Spleen (tissue), 11 donors: ENCODE data around the gene TCEA2. TPM values are rescaled to one million over a fixed set of nuclear protein-coding genes. Genes with fewer than 3 reads are reported as not detected.

Experiments
- DNase-seq: peaks from one replicate; pipeline ENCODE4 v3.0.0-alpha.2; 2020
- H3K27ac ChIP-seq, 8 donors: fragments of 200-600 bp; sonication (generic) in 7 of 8; 1 replicate in 4 of 8; 2 replicates in 4 of 8; pipeline versions ENCODE4 v1.5.0 to v1.8.0; 2016 to 2021; ENCODE audit warnings: inconsistent platforms in 4 of 8, mild to moderate bottlenecking in 4 of 8, moderate library complexity in 1 of 8
- H3K27me3 ChIP-seq, 7 donors: fragments of 200-600 bp; sonication (generic) in 6 of 7; replicated peaks in 1 of 7; 1 replicate in 4 of 7; 2 replicates in 3 of 7; pipeline versions ENCODE4 v1.5.0 to v1.8.0; 2016 to 2021; ENCODE audit warnings: inconsistent platforms in 3 of 7, mild to moderate bottlenecking in 1 of 7
- H3K36me3 ChIP-seq, 6 donors: fragments of 200-600 bp; sonication (generic) in 5 of 6; 1 replicate in 4 of 6; 2 replicates in 2 of 6; pipeline versions ENCODE4 v1.5.0 to v1.8.0; 2016 to 2021; ENCODE audit warnings: inconsistent platforms in 2 of 6
- H3K4me1 ChIP-seq, 6 donors: fragments of 200-600 bp; sonication (generic) in 5 of 6; 1 replicate in 3 of 6; 2 replicates in 3 of 6; pipeline versions ENCODE4 v1.5.0 to v1.8.0; 2016 to 2021; ENCODE audit warnings: inconsistent platforms in 3 of 6
- H3K4me3 ChIP-seq, 8 donors: fragments of 200-600 bp; sonication (generic) in 7 of 8; 1 replicate in 4 of 8; 2 replicates in 4 of 8; pipeline versions ENCODE4 v1.5.0 to v1.8.0; 2016 to 2021; ENCODE audit warnings: inconsistent platforms in 4 of 8, mild to moderate bottlenecking in 4 of 8, moderate library complexity in 2 of 8
- H3K9me3 ChIP-seq, 8 donors: fragments of 200-600 bp; sonication (generic) in 7 of 8; 1 replicate in 4 of 8; 2 replicates in 4 of 8; pipeline versions ENCODE4 v1.5.0 to v1.8.0; 2016 to 2021; ENCODE audit warnings: inconsistent platforms in 4 of 8
- CTCF ChIP-seq, 11 experiments: fragments of 200-600 bp in 7 of 11; fragments of 450-650 bp in 4 of 11; sonication (generic) in 4 of 11; IDR thresholded peaks in 8 of 11; conservative IDR thresholded peaks in 3 of 11; 1 replicate in 7 of 11; 2 replicates in 4 of 11; pipeline versions ENCODE4 v1.4.0 to v1.8.0; 2016 to 2021; ENCODE audit warnings: antibody characterized with exemption in 11 of 11, inconsistent platforms in 4 of 11, mild to moderate bottlenecking in 1 of 11
- POLR2A ChIP-seq, 3 donors: fragments of 450-650 bp; IDR thresholded peaks; one replicate each; pipeline ENCODE4 v1.5.1; 2017; ENCODE audit warnings: antibody characterized with exemption in 3 of 3, mild to moderate bottlenecking in 1 of 3
- POLR2AphosphoS5 ChIP-seq, 3 donors: sonication (generic); formaldehyde crosslinking; IDR thresholded peaks; one replicate each; pipeline ENCODE4 v1.5.1; 2017; ENCODE audit warnings: antibody characterized with exemption in 3 of 3
- WGBS, 5 donors: extraction: QIAGEN DNeasy Blood & Tissue Kit in 3 of 5; methylation state at CpG; one replicate each; pipeline versions ENCODE4 v1.1.5 to v1.1.7; 2013 to 2018; 5-methylcytosine and 5-hydroxymethylcytosine counted together
- intact Hi-C: fragments of 100-400 bp; cut with DNase I; formaldehyde crosslinking; loops from one replicate; pipeline ENCODE4 v1.15.0; 2023; ENCODE audit warnings: low total_unique reads
- polyA plus RNA-seq, 3 donors: library from polyadenylated mRNA; stranded (reverse); fragments of 200-250 nt; gene quantifications; one replicate each; pipeline ENCODE4 v1.2.1, GENCODE V29; 2013
- total RNA-seq, 7 donors: library from RNA; depleted of rRNA in 3 of 7; stranded (reverse); fragments of >200 nt in 3 of 7; fragmentation: NEBNext Ultra II Directional in 4 of 7; extraction: Animal tissue kit (Norgen Biotek cat#: 25700) in 4 of 7; gene quantifications; one replicate each; pipeline versions ENCODE4 v1.1.0 to v1.2.1, GENCODE V29; 2016 to 2021
- donor health status: healthy with polysubstance abuse.
- donor health status: DM: no; HTN: no; CAD: no; lungs with moderate emphysema.
- donor health status: DM: no; HTN: no; CAD: no.
- donor health status: Bipolar disorder and iron deficiency.
- donor health status: healthy.
- donor health status: DM: no; HTN: no; CAD: no.
- donor health status: DM: yes; HTN: yes; CAD: no.

The TCEA2 gene
- total and polyA plus RNA-seq, 10 donors, result 18.6 to 60.8 (median 43.2) TPM

- H3K36me3 ChIP-seq, result no peaks in the 10 kb centered on the region
- WGBS, 5 donors, result 33 to 57% (median 46%) methylated on average over 8 to 22 of the region's 22 CpGs
- peak; percentile 88 for DNase-seq
- peak overlapping the region; percentile 70 to 91 (median 85) for H3K27ac ChIP-seq
- peaks cover 0 to 63% (median under 1%) of the 10 kb centered on the region in 7 donors for H3K27me3 ChIP-seq
- no peaks in the 10 kb centered on the region for H3K9me3 ChIP-seq
- intact Hi-C loops, result no loop called here
- H3K4me1 ChIP-seq, result peaks cover 12 to 78% (median 68%) of the 10 kb centered on the region in 6 donors
- TF ChIP-seq POLR2A (IDR thresholded peaks at IDR 0.05), result no peak
- peak; percentile 46 to 86 (median 79) for TF ChIP-seq POLR2AphosphoS5 (IDR thresholded peaks at IDR 0.05)
- peak in 5 of 11 experiments; percentile 10 to 35 (median 30) for TF ChIP-seq CTCF (IDR thresholded peaks at IDR 0.05 in 8 of 11, conservative IDR thresholded peaks at IDR 0.05 in 3 of 11)
- H3K4me3 ChIP-seq, result peak overlapping the region in 1 of 8 donors; percentile 57
Measured at GRCh38 chr20:64055893-64056638, 6.9 kb upstream of the TCEA2 start.

GRCh38 chr20:64056639-64056888, 6.4 kb upstream of the TCEA2 start:
- TF ChIP-seq CTCF (IDR thresholded peaks at IDR 0.05 in 8 of 11, conservative IDR thresholded peaks at IDR 0.05 in 3 of 11) (no peak), POLR2AphosphoS5 (IDR thresholded peaks at IDR 0.05) (peak in 2 of 3 donors; percentile 3 to 13)
- no peak for DNase-seq
- Histone ChIP-seq H3K9me3 (no peaks in the 10 kb centered on the region), H3K27ac (peak overlapping the region; percentile 67 to 91 (median 85)), H3K27me3 (peaks cover 0 to 58% (median 0%) of the 10 kb centered on the region in 7 donors), H3K36me3 (no peaks in the 10 kb centered on the region), H3K4me1 (peaks cover 12 to 73% (median 64%) of the 10 kb centered on the region in 6 donors), H3K4me3 (peak overlapping the region in 1 of 8 donors; percentile 57)
- intact Hi-C loops, result no loop called here
- WGBS, 5 donors, result 31 to 48% (median 37%) methylated on average over 6 to 7 of the region's 7 CpGs

GRCh38 chr20:64056889-64057627, 5.9 kb upstream of the TCEA2 start:
- H3K4me3 ChIP-seq, result peak overlapping the region in 6 of 8 donors; percentile 8 to 57 (median 25)
- peak; percentile 83 for DNase-seq
- no peaks in the 10 kb centered on the region for H3K9me3 ChIP-seq
- peaks cover 12 to 70% (median 60%) of the 10 kb centered on the region in 6 donors for H3K4me1 ChIP-seq
- TF ChIP-seq POLR2AphosphoS5 (IDR thresholded peaks at IDR 0.05) (peak in 2 of 3 donors; percentile 50 to 51), POLR2A (IDR thresholded peaks at IDR 0.05) (no peak), CTCF (IDR thresholded peaks at IDR 0.05 in 8 of 11, conservative IDR thresholded peaks at IDR 0.05 in 3 of 11) (no peak)
- intact Hi-C loops, result no loop called here
- whole genome bisulfite sequencing, 5 donors, result 45 to 58% (median 55%) methylated on average over 23 to 39 of the region's 39 CpGs
- peaks cover 0 to 53% (median 0%) of the 10 kb centered on the region in 7 donors for H3K27me3 ChIP-seq
- no peaks in the 10 kb centered on the region for H3K36me3 ChIP-seq
- H3K27ac ChIP-seq, result peak overlapping the region; percentile 67 to 91 (median 85)
